Activated effector memory CD4-positive, alpha-beta T cell treated with anti-CD3 and anti-CD28 coated beads, Interleukin-2, amount 50 U/mL, for 16 hours (primary cell): Measurements from ENCODE around the gene CYB5R4.
"Not testable (repeated sequence)": the region's sequence is repeated elsewhere in the genome, so short reads cannot be mapped to it uniquely, and the experiment has no call there.

ENCODE experiments used
- DNase-seq: peaks from one replicate; pipeline ENCODE4 v3.0.0-alpha.2; 2020

CYB5R4 gene

GRCh38 chr6:83867527-83868161 is 8.2 kb downstream of the CYB5R4 start:
- DNase-seq = no peak

- DNase-seq = no peak
Observed at GRCh38 chr6:83868639-83869038, 9.2 kb downstream of the CYB5R4 start.

GRCh38 chr6:83870649-83871048 is 11.2 kb downstream of the CYB5R4 start:
- DNase-seq = no peak

GRCh38 chr6:83872386-83873118 is 13.1 kb downstream of the CYB5R4 start:
- DNase-seq = no peak

- no peak for DNase-seq
Observed at GRCh38 chr6:83873869-83874268, 14.4 kb downstream of the CYB5R4 start.

GRCh38 chr6:83875843-83876242 is 16.4 kb downstream of the CYB5R4 start:
- DNase-seq = no peak

GRCh38 chr6:83878902-83879644 is 19.6 kb downstream of the CYB5R4 start:
- no peak for DNase-seq

- no peak for DNase-seq
Observed at GRCh38 chr6:83879746-83880145, 20.3 kb downstream of the CYB5R4 start.

GRCh38 chr6:83883240-83883639 is 23.8 kb downstream of the CYB5R4 start:
- DNase-seq = no peak

GRCh38 chr6:83884523-83884922 is 25.0 kb downstream of the CYB5R4 start:
- no peak for DNase-seq

GRCh38 chr6:83885984-83886383 is 26.5 kb downstream of the CYB5R4 start:
- no peak for DNase-seq

GRCh38 chr6:83889621-83890020 is 30.1 kb downstream of the CYB5R4 start:
- DNase-seq = no peak

- DNase-seq = no peak
Observed at GRCh38 chr6:83890520-83890919, 31.0 kb downstream of the CYB5R4 start.

GRCh38 chr6:83891586-83891985 is 32.1 kb downstream of the CYB5R4 start:
- DNase-seq = no peak

- DNase-seq = no peak
Observed at GRCh38 chr6:83893024-83893423, 33.5 kb downstream of the CYB5R4 start.

- DNase-seq = not testable (repeated sequence)
Observed at GRCh38 chr6:83897094-83897493, 37.6 kb downstream of the CYB5R4 start.

GRCh38 chr6:83901624-83902023 is 42.1 kb downstream of the CYB5R4 start:
- DNase-seq = no peak

- DNase-seq = no peak
Observed at GRCh38 chr6:83904395-83904794, 44.9 kb downstream of the CYB5R4 start.

- DNase-seq = no peak
Observed at GRCh38 chr6:83905648-83906047, 46.2 kb downstream of the CYB5R4 start.

GRCh38 chr6:83907623-83908390 is 48.3 kb downstream of the CYB5R4 start:
- DNase-seq = not testable (repeated sequence)

- no peak for DNase-seq
Observed at GRCh38 chr6:83908813-83909212, 49.3 kb downstream of the CYB5R4 start.

- no peak for DNase-seq
Observed at GRCh38 chr6:83911278-83911677, 51.8 kb downstream of the CYB5R4 start.

GRCh38 chr6:83914953-83915352 is 55.5 kb downstream of the CYB5R4 start:
- no peak for DNase-seq
